ENCODE data around the gene ECSIT. TPM values are rescaled to one million over a fixed set of nuclear protein-coding genes. Genes with fewer than 3 reads are reported as not detected.

ECSIT gene
- total and polyA plus RNA-seq, 7 donors: 84.3 to 196 (median 113) TPM

GRCh38 chr19:11496391-11497163 is 32.4 kb downstream of the ECSIT start:
- ATAC-seq: peak; percentile 52 to 82 (median 72)

DNA sequence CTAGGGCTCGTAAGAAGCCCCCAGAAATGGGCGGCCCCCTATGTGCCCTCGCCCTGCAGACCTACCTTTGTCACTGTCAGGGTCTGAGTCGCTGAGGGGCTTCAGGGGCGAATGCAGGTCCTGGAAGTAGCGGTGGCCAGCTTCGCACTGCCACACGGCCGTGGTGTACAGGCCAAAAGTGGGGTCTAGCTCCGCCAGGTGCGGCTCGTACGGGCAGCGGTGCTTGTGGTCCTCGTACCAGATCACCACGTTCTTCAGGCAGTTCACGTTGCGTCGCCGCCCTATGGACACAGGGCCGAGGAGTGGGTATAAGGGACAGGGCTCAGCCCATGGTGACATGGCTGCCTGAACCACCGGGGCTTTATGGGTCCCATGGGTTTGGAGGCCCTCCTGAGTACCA is 33.0 kb downstream of the ECSIT start:
- 93 to 95% (median 94%) methylated on average over 22 of the region's 22 CpGs for WGBS, 3 donors
- DNase-seq (no peak), ATAC-seq (no peak)
- Histone ChIP-seq H3K36me3 (ENCODE audit: insufficient read depth in 1 of 2, low read depth in 1 of 2) (peaks cover 0 to 47% of the 10 kb centered on the region in 2 donors), H3K4me1 (no peaks in the 10 kb centered on the region), H3K27me3 (ENCODE audit: insufficient read depth in 3 of 3, low read length in 2 of 3) (no peaks in the 10 kb centered on the region), H3K27ac (no peak overlapping the region), H3K4me3 (no peak overlapping the region), H3K9me3 (no peaks in the 10 kb centered on the region)
- intact Hi-C loops (cut with DNase I): loop anchor here in 1 of 2 donors (5.0 kb wide), 1 partner anchor 91 kb away; no protein-coding TSS in a partner anchor
- no peak for TF ChIP-seq CTCF (IDR thresholded peaks at IDR 0.05)

More at GRCh38 chr19:11496391-11497163, 32.4 kb downstream of the ECSIT start:
- peak; percentile 70 to 84 for DNase-seq
- WGBS, 3 donors: 72 to 76% (median 74%) methylated on average over 17 of the region's 17 CpGs
- no peaks in the 10 kb centered on the region for H3K27me3 ChIP-seq (ENCODE audit: insufficient read depth in 3 of 3, low read length in 2 of 3)
- TF ChIP-seq CTCF (IDR thresholded peaks at IDR 0.05): peak; percentile 50
- no peak overlapping the region for H3K4me3 ChIP-seq
- H3K36me3 ChIP-seq (ENCODE audit: insufficient read depth in 1 of 2, low read depth in 1 of 2): peaks cover 0 to 47% of the 10 kb centered on the region in 2 donors
- H3K27ac ChIP-seq: no peak overlapping the region
- H3K9me3 ChIP-seq: no peaks in the 10 kb centered on the region
- H3K4me1 ChIP-seq: no peaks in the 10 kb centered on the region
- intact Hi-C loops (cut with DNase I): loop anchor here in 1 of 2 donors (5.0 kb wide), 1 partner anchor 91 kb away; no protein-coding TSS in a partner anchor

GRCh38 chr19:11495481-11495880 is 33.5 kb downstream of the ECSIT start:
- DNase-seq (no peak), ATAC-seq (no peak)
- Histone ChIP-seq H3K4me3 (no peak overlapping the region), H3K36me3 (ENCODE audit: insufficient read depth in 1 of 2, low read depth in 1 of 2) (peaks cover 0 to 51% of the 10 kb centered on the region in 2 donors), H3K27me3 (ENCODE audit: insufficient read depth in 3 of 3, low read length in 2 of 3) (no peaks in the 10 kb centered on the region), H3K27ac (no peak overlapping the region), H3K4me1 (no peaks in the 10 kb centered on the region), H3K9me3 (no peaks in the 10 kb centered on the region)
- TF ChIP-seq CTCF (IDR thresholded peaks at IDR 0.05): no peak
- 60 to 74% (median 74%) methylated on average over 9 to 10 of the region's 10 CpGs for WGBS, 3 donors
- intact Hi-C loops (cut with DNase I): loop anchor here in 1 of 2 donors (5.0 kb wide), 1 partner anchor 92 kb away; no protein-coding TSS in a partner anchor

GRCh38 chr19:11494634-11495285 is 34.2 kb downstream of the ECSIT start:
- H3K4me3 ChIP-seq: no peak overlapping the region

More at GRCh38 chr19:11494634-11495285, 34.2 kb downstream of the ECSIT start:
- peaks cover 0 to 51% of the 10 kb centered on the region in 2 donors for H3K36me3 ChIP-seq (ENCODE audit: insufficient read depth in 1 of 2, low read depth in 1 of 2)
- intact Hi-C loops (cut with DNase I): loop anchor here in 1 of 2 donors (5.0 kb wide), 1 partner anchor 93 kb away; no protein-coding TSS in a partner anchor
- WGBS, 3 donors: 78 to 85% (median 84%) methylated on average over 20 to 27 of the region's 27 CpGs
- H3K27me3 ChIP-seq (ENCODE audit: insufficient read depth in 3 of 3, low read length in 2 of 3): no peaks in the 10 kb centered on the region
- H3K9me3 ChIP-seq: no peaks in the 10 kb centered on the region
- DNase-seq: no peak
- no peaks in the 10 kb centered on the region for H3K4me1 ChIP-seq
- TF ChIP-seq CTCF (IDR thresholded peaks at IDR 0.05): no peak
- ATAC-seq: no peak
- no peak overlapping the region for H3K27ac ChIP-seq
